22Rv1 (cell line): Measurements from ENCODE around the gene APC.

ENCODE experiments used
- CTCF ChIP-seq: fragments of 450-650 bp; IDR thresholded peaks from 2 replicates; pipeline ENCODE4 v1.5.1; 2017; ENCODE audit warnings: mild to moderate bottlenecking
- ZFX ChIP-seq: fragments of 450-650 bp; IDR thresholded peaks from 2 replicates; pipeline ENCODE4 v1.6.1; 2017; ENCODE audit warnings: antibody characterized with exemption, borderline replicate concordance

- TF ChIP-seq CTCF (no peak), ZFX (no peak)
These were observed 56.7 kb downstream of the APC start for GRCh38 chr5:112794410-112794809.
